Right ventricle myocardium inferior (tissue), 1 donor: ENCODE data around the gene SLC12A7. TPM values are rescaled to one million over a fixed set of nuclear protein-coding genes. Genes with fewer than 3 reads are reported as not detected.

Source experiments
- ATAC-seq: fragments of 200-7000 bp; cut with Tn5 transposase; one replicate; pipeline ENCODE4 v1.9.1; 2020; ENCODE audit warnings: mild to moderate bottlenecking, moderate library complexity
- DNase-seq: peaks from one replicate; pipeline ENCODE4 v3.0.0; 2021; ENCODE audit errors: missing footprints
- intact Hi-C: fragments of 100-400 bp; cut with DNase I; formaldehyde crosslinking; loops from one replicate; pipeline ENCODE4 v1.11.0; 2022
- total RNA-seq: library from RNA; stranded (reverse); fragmentation: NEBNext Ultra II Directional; extraction: Animal tissue kit (Norgen Biotek cat#: 25700); gene quantifications from one replicate; pipeline ENCODE4 v1.2.1, GENCODE V29; 2021
- donor health status: DM: no; HTN: yes; CAD: no; lungs with severe emphysema.

Gene SLC12A7
- total RNA-seq, 1 donor from 2014 or later, result 179 TPM

DNA sequence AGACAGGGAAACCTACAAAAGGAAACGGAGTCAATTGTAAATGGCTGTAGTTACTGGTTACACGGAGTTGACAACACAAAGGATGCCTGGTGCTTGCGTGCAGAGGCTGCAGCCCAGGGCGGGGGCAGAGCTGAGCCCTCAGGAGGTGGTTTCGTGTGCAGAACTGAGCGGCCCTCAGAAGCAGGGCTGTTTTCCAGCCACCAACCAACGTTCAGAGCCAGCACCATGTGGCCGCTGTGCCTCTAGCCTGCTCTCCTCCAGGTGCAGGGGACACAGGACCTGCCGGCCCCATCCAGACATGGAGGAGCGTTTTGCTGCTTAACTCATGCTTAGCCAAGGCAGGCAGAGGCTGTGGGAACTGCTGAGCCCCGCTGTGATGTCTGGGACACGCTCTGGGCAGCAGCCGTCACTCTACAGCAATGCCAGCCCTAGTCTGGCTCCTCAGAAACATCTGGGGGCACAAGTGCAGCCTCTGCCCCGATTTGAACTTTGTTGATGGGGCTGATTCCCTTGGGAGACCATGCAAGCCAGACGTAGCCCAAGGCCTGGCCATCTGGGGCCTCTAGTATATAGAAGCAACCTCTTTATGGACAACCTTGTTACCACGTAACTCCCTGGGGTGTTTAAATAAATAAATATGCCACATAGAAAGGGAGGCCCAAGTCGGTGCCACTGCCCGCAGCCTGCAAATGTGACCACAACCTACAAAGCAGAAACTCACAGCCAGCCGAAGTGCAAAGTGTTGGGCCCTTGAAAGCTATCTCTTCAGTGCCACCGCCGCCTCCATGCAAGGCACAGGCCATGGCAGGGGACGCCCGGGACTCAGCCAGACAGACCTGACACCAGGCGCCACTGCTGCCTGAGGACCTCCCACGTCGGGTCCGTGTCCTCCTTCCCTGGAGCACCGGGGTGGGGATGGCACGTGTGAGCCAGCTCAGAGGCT, 61.2 kb downstream of the SLC12A7 start:
- peak; percentile 71 for DNase-seq
- peak; percentile 27 for ATAC-seq
- intact Hi-C loops, result loop anchor here (5.0 kb wide), 2 partner anchors 42 to 82 kb away; no protein-coding TSS in a partner anchor

DNA sequence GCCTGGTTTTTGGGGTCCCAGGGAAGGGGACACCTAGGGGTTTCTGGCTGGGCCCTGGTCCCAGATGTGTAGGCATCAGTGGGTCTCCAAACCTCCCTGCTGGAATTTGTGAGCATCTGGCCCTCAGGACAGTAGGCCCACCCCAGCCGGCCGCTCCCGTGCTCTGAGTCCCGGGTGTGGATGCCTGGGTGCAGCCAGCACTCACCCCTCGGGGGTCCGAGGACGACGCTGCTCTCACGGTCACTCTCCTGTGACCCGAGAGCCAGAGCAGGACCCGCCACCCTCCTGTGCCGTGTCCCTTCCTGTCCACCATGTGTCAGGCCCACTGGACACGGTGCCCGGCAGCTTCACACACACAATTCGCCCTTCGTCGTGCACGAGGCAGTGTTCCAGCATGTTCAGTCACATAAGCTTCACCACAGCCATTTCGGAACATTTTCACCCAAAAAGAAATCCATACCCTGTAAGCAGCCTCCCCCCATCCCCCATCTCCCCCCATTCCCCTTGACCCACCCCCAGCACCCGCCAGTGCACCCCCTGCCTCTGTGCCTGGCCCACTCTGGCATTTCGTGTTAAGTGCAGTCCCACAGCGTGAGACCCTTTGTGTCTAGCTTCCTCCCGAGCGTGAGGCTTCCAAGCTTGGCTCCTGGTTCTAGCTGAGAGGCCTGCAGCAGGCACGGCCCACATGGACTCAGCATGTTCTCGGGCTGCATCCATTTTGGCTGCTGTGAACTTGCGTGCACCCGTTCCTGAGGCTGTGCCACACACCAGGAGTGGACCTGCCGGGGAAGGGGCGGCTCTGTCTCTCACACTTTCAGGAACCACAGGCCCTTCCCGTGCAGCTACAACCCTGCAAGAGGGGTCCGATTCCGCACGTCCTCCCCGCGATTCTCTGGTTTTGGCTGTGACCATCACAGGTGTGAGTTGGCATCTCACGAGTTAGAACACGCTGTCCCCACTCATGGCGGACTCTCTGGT, 62.7 kb downstream of the SLC12A7 start:
- peak; percentile 60 for DNase-seq

DNA sequence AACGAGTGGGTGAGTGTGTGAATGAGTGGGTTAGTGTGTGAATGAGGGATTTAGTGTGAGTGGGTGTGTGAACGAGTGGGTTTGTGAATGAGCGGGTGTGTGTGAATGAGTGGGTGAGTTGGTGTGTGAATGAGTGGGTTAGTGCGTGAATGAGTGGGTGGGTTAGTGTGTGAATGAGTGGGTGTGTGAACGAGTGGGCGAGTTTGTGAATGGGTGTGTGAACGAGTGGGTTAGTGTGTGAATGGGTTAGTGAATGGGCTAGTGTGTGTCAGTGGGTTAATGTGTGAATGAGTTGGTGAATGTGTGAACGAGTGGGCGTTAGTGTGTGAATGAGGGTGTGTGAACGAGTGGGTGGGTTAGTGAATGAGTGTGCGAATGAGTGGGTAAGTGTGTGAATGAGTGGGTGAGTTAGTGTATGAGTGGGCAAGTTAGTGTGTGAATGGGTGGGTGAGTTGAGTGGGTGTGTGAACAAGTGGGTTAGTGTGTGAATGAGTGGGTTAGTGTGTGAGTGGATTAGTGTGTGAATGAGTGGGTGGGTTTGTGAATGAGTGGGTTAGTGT, 63.6 kb downstream of the SLC12A7 start:
- intact Hi-C loops, result no loop called here
- DNase-seq (no peak), ATAC-seq (no peak)

More for the DNA sequence above, 62.7 kb downstream of the SLC12A7 start:
- no peak for ATAC-seq
- intact Hi-C loops, result no loop called here

DNA sequence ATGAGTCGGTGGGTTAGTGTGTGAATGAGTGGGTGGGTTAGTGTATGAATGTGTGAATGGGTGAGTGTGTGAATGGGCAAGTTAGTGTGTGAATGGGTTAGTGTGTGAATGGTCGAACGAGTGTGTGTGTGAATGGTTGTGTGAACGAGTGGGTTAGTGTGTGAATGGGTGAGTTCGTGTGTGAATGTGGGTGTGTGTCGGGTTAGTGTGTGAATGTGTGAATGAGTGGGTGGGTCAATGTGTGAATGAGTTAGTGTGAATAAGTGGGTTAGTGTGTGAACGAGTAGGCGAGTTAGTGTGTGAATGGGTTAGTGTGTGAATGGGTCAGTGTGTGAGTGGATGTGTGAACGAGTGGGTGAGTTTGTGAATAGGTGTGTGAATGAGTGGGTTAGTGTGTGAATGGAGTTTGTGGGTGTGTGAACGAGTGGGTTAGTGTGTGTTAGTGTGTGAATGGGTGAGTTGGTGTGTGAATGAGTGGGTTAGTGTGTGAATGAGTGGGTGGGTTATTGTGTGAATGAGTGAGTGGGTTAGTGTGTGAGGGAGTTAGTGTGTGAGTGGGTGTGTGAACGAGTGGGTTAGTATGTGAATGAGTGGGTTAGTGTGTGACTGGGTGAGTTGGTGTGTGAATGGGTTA, 64.4 kb downstream of the SLC12A7 start:
- DNase-seq (no peak), ATAC-seq (no peak)
- intact Hi-C loops, result no loop called here

DNA sequence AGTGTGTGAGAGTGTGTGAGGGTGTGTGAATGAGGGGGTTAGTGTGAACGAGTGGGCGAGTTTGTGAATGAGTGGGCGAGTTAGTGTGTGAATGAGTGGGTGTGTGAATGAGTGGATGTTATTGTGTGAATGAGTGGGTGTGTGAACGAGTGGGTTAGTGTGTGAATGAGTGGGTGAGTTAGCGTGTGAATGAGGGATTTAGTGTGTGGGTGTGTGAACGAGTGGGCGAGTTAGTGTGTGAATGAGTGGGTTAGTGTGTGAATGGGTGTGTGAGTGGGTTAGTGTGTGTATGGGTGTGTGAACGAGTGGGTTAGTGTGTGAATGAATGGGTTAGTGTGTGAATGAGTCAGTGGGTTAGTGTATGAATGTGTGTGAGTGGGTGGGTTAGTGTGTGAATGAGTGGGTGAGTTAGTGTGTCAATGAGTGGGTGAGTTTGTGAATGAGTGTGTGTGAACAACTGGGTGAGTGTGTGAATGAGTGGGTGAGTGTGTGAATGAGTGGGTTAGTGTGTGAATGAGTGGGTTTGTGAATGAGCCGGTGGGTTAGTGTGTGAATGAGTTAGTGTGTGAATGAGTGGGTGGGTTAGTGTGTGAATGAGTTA, 65.8 kb downstream of the SLC12A7 start:
- intact Hi-C loops, result no loop called here
- no peak for ATAC-seq
- no peak for DNase-seq

DNA sequence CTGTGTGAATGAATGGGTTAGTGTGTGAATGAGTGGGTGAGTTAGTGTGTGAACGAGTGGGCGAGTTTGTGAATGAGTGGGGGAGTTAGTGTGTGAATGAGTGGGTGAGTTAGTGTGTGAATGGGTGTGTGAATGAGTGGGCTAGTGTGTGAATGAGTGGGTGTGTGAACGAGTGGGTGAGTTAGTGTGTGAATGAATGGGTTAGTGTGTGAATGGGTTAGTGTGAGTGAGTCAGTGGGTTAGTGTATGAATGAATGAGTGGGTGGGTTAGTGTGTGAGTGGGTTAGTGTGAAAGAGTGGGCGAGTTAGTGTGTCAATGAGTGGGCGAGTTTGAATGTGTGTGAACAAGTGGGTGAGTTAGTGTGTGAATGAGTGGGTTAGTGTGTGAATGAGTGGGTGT, 67.7 kb downstream of the SLC12A7 start:
- ATAC-seq (no peak), DNase-seq (no peak)
- intact Hi-C loops, result no loop called here

DNA sequence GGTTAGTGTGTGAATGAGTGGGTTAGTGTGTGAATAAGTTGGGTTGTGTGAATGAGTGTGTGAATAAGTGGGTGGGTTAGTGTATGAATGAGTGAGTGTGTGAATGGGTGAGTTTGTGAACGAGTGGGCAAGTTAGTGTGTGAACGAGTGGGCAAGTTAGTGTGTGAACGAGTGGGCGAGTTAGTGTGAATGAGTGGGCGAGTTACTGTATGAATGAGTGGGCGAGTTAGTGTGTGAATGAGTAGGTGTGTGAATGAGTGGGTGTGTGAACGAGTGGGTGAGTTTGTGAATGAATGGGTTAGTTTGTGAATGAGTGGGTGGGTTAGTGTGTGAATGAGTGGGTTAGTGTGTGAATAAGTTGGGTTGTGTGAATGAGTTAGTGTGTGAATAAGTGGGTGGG, 68.5 kb downstream of the SLC12A7 start:
- DNase-seq (no peak), ATAC-seq (no peak)
- intact Hi-C loops, result no loop called here

DNA sequence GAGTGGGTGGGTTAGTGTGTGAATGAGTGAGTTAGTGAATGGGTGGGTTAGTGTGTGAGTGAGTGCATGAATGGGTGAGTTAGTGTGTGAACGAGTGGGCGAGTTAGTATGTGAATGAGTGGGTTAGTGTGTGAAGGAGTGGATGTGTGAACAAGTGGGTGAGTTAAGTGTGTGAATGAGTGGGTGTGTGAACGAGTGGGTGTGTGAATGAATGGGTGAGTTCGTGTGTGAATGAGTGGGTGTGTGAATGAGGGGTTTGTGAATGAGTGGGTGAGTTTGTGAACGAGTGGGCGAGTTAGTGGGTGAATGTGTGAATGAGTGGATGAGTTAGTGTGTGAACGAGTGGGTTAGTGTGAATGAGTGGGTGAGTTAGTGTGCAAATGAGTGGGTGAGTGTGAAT, 69.2 kb downstream of the SLC12A7 start:
- ATAC-seq (no peak), DNase-seq (no peak)
- intact Hi-C loops, result no loop called here

DNA sequence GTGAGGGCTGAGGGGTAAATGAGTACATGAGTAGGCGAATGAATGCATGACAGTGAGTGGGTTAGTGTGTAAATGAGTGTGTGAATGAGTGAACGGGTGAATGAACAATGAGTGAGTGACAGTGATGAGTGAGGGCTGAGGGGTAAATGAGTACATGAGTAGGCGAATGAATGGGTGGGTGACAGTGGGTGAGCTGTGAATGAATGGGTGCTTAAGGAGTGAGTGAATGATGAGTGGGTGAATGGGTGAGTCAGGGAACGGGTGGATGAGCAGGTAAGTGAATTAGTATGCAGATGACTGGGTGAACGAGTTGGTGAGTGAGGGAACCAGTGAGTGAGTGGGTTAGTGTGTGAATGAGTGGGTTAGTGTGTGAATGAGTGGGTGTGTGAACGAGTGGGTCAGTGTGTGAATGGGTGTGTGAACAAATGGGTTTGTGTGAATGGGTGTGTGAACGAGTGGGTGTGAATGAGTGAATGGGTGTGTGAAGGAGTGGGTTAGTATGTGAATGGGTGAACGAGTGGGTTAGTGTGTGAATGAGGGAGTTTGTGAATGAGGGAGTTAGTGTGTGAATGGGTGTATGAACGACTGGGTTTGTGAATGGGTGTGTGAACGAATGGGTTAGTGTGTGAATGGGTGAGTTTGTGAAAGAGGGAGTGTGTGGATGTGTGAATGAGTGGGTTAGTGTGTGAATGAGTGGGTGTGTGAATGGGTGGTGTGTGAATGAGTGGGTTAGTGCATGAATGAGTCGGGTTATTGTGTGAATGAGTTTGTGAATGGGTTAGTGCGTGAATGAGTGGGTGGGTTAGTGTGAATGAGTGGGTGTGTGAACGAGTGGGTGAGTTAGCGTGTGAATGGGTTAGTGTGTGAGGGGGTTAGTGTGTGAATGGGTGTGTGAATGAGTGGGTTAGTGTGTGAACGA, 70.4 kb downstream of the SLC12A7 start:
- ATAC-seq (no peak), DNase-seq (no peak)
- intact Hi-C loops, result no loop called here

DNA sequence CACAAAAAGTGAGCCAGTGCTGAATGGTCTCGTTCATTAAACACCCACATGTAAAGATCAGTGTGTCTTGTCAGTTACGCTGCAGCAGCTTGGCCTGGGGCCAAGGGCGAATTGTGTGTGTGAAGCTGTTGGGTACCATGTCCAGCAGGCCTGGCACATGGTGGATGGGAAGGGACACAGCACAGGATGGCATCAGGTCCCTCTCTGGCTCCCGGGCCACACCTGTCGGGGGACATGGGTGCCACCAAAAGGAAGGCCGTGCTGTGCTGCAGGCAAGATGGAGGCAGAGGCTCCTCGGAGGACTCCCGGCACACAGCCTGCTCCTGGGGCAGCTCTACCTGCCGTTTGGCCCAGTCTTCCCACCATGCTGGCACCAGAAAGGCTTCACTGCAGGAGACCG, 71.3 kb downstream of the SLC12A7 start:
- DNase-seq (peak; percentile 72), ATAC-seq (no peak)
- intact Hi-C loops, result no loop called here

DNA sequence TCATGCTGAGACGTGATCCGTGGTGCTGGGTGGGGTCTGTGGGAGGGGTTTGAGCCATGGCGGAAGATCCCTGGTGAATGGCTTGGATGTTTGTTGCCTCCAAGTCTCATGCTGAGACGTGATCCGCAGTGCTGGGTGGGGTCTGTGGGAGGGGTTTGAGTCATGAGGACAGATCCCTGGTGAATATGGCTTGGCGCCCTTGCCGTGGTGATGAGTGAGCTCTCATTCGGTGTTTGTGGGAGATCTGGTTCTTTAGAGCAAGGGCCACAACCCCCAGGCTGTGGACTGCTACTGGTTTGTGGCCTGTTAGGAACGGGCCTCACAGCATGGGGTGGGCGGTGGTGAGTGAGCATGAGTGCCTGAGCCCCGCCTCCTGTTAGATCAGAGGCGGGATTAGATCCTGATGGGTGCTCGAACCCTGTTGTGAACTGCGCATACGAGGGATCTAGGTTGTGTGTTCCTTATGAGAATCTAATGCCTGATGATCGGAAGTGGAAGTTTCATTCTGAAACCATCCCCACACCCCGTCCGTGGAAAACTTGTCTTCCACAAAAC, 72.1 kb downstream of the SLC12A7 start:
- ATAC-seq, result no peak
- intact Hi-C loops, result no loop called here
- no peak for DNase-seq

DNA sequence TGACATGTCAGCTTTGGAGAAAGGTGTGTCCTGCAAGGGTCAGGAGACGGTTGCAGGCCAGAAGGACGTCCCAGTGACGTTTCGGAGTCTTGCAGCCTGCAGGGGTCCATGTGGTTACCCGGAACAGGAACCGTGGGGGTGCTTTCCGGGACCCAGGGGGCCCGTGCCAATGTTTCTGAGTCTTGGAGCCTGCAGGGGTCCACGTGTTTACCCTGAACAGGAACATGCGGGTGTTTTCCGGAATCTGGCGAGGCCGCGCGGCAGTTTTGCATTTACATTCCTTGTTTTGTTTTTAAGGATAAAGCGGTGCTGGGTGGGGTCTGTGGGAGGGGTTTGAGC, 72.7 kb downstream of the SLC12A7 start:
- intact Hi-C loops, result no loop called here
- DNase-seq, result no peak
- no peak for ATAC-seq

DNA sequence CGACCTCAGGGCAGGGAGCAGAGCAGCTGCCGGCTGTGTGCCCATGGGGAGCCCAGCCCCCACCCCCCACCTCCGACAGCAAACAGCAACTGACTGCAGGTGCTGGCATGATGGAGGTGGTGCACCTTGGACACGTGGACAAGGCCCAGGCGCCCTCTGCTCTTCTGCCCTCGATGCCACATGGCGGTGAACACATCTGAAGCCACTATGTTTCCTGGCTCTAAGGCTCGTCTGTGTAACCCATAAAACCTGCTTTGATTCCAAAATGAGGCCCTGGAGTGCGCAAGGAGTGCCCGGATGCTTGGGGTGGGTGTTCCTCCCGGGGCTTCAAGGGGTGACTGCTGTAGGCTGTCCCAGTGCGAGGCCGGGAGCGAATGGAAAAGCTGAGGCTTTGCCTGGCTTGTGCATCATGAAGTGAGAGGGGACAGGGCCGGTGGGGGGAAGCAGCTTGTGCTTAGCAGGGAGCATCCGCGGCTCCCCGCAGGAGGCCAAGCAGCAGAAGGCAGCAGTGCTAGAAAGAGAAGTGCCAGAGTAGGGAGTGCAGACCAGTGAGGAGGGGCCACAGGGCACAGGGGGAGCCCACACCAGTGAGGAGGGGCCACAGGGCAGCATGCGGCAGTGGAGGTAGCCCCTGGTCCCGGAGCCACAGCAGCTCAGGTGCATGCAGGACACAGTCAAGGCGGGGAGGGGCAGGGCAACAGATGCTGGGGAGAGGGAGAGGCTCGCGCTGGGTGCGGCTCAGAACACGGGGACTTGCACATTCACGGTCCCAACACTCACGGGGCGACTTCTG, 73.2 kb downstream of the SLC12A7 start:
- ATAC-seq, result no peak
- intact Hi-C loops, result no loop called here
- peak; percentile 57 for DNase-seq

DNA sequence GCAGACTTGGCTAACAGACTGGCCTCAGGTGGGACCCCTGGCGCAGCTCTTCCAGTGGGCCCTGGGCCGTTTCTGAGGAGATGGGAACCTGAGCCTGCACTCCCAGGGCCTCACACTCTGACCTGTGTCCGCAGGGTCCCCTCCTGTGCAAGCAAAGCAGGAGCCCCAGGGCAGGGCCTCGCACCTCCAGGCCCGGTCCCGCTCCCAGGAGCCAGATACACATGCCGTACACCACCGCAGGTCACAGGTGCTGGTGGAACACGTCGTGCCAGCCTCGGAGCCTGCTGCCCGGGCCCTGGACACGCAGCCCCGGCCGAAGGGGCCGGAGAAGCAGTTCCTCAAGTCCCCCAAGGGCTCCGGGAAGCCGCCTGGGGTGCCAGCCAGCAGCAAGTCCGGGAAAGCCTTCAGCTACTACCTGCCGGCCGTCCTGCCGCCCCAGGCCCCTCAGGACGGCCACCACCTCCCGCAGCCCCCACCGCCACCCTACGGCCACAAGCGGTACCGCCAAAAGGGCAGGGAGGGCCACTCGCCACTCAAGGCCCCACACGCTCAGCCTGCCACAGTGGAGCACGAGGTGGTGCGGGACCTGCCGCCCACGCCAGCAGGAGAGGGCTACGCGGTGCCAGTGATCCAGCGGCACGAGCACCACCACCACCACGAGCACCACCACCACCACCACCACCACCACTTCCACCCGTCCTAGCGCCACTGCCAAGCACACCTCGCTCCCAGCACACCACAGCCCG, 74.0 kb downstream of the SLC12A7 start:
- ATAC-seq (no peak), DNase-seq (peak; percentile 63)
- intact Hi-C loops, result no loop called here

DNA sequence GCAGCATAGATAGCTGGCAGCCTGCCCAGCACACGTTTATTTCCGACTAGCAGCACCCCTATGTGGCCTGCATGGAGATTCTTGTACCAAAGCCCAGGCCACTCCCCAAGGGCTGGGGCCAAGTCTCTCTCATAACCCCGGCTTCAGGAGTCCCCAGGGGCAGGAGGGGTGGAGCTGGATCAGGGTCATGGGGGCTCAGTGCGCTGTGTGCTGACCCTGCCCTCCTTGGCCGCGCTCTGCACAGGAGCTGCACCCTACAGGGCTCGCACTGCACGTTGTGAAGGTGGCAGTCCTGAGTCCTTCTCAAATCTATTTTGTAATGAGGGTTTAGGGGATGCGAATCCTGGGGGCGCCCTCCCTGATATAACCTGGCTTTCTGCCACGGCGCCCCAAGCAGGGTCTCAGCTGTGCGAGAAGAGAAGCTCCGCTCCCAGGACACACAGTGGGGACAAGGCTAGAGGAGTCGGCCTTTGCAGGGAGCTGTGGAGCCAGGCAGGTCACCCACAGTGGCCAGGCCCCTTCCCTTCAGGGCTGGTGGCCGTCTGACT, 74.7 kb downstream of the SLC12A7 start:
- DNase-seq, result peak; percentile 48
- intact Hi-C loops, result no loop called here
- ATAC-seq, result no peak
